ENCODE results near the gene FUT1.

The FUT1 gene

GRCh38 chr19:48741129-48741999, 11.1 kb downstream of the FUT1 start:
- DNase-seq (ENCODE audit: low spot score) = no peak

GRCh38 chr19:48740164-48740972, 12.1 kb downstream of the FUT1 start, which contains the start of gene RASIP1:
Gene RASIP1, minus strand, starts transcription at chr19:48740610. Its CDS starts 328 bp downstream, at chr19:48740282.
- no peak for DNase-seq (ENCODE audit: low spot score)

GRCh38 chr19:48739404-48740163, 12.9 kb downstream of the FUT1 start:
- no peak for DNase-seq (ENCODE audit: low spot score)

GRCh38 chr19:48738557-48739403, 13.7 kb downstream of the FUT1 start:
- DNase-seq (ENCODE audit: low spot score) = peak; percentile 46

DNA sequence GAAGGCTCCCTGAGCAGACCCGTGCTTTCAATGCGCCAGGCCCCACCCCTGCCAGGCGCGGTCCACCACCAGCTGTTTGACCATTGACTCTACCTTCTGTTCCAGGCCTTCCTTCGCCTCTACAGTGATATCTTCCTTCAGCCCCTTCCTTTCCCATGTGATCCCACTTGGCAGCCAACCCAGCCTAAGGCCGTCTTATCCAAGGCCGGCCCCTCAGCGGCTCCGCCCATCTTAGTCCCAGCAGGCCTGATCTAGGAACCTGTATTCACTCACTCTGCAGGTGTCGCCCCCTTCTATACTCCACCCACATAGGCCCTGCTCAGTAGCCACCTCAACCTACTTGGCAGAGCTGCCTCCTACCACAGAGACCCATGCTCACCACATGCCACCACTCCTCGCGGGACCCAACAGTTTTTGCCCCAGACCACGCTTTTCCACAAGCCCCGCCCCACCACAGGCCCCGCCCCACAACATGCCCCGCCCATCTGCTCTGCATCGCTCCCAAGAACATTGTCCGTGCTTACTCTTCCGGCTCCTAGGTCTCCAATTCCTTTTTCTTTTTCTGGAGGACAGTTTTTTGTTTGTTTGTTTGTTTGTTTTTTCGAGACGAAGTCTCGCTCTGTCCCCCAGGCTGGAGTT, 15.0 kb downstream of the FUT1 start:
- no peak for DNase-seq (ENCODE audit: low spot score)

DNA sequence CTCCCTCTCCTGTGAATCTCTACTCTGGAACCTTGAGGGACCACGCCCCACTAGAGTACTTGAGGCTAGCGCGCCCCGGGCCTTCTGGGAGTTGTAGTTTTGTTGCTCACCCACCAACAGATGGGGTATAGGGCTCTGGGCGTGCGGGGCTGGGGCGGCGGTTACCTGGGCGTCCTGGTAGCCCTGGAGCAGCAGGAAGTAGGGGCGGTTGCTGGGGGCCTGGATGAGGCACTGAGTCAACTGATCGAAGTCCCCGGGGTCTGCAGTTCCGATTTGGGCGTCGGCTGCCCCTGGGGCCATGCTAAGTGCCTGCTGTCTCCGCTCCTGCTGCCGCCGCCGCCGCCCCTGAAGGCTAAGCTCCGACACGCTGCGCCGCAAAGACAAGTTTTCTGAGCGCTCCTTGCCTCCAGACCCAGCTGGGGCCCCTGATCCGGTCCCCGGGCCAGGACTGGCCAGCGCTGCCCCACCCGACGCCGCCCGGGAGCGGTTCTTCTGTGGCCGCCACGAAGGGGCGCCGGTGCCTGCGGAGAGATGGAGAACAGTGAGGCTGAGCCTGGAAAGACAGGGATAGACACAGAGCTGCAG, 17.3 kb downstream of the FUT1 start:
- DNase-seq (ENCODE audit: low spot score) = no peak

GRCh38 chr19:48734625-48735024, 17.8 kb downstream of the FUT1 start:
- DNase-seq (ENCODE audit: low spot score) = no peak

DNA sequence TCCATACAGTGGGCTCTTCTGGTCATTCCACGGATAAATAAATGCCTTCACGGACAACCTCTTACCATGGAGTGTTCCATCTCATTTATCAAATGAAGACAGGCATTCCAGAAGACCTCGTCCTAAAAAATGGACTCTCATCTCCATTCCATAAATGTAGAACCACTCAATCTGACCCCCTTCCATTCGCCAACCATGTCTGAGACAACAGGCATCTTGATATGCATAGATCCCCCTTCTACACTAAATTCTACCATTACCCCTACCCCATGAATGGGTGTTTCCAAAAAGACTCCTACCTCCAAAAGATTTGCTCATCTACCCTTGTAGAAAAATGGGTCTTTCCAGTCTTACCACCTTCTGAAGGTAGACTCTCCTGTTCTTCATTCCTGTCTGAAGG, 21.0 kb downstream of the FUT1 start:
- DNase-seq (ENCODE audit: low spot score) = no peak

DNA sequence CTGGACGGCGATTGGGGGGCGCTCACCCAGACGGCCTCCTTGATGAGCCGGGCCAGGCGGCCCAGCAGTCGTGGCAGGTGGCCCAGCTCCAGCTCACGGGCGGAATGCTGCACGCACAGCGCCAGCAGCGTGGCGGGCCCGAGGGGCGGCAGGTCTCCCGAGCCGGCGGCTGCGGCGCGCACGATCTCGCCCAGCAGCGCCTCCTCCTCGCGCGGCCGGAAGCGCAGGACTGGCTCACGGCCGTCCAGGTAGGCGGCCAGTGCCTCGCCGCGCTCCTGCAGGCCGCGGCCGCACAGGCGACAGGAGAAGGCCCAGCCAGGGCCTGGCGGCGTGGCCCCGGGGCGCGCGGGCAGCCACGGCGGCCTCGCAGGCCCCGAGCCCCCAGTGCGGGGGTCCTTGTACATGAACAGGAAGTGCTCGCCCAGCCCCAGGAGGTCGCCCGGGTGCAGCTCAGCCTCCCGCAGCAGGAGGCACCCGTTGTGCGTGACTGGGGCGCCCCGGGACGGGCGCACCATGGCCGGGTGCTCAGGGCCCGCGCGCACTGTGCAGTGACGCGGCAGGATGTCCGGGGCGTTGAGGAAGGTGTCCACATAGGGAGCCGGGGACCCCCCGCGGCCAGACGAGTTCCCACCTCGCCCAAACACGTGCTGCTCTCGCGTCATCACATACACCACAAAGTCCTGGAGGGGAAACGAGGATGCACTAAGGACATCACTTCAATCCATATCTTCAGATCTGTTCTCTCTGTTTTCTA, 23.4 kb downstream of the FUT1 start:
- DNase-seq (ENCODE audit: low spot score) = no peak

- DNase-seq (ENCODE audit: low spot score) = no peak
Observed at GRCh38 chr19:48726556-48726955, 25.9 kb downstream of the FUT1 start.

DNA sequence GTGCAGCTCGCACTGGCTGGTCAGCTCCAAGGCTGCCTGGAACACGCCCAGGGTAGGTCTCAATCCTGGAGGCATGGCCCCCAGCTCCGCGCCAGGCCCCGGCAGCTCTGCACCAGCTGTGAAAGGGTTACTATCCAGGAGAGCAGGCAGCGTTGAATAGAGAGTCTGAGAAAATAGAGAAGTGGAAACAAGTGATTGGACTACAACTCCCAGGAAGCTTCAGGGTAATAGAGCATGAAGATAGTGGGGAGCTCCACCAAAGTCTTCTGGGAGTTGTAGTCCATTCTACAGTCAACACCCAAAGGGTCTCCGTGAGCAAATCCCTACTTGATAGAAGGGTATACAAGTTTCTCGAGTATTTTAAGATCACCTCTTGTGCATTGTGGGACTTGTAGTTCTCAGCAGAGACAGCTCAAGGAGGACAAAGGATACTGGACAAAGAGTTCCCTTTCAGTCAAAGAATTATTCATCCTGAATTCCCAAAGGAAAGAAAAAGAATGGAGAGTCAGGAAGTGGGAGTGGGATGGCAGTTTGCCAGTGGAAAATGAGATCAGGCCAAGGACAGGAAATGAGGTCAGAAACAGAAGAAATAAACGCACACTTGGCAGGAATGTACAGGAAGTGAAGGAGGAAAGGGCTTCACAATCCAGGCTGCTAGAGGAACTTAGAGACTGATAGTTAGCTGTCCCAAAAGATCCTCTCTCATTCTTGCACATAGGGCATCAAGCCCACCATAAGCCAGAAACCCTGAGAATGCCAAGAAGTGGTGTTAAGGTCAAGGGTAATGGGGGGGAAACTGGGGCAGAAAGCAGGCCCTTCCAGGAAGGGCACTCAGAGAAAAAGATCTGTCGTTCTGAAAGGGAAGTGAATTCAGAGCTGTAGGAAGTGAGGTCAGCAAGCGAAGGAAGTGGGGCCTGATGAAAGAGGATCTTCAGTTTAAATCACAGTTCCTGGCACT, 27.4 kb downstream of the FUT1 start:
- peak; percentile 75 for DNase-seq (ENCODE audit: low spot score)

GRCh38 chr19:48722196-48722708, 30.2 kb downstream of the FUT1 start:
- DNase-seq (ENCODE audit: low spot score) = no peak

DNA sequence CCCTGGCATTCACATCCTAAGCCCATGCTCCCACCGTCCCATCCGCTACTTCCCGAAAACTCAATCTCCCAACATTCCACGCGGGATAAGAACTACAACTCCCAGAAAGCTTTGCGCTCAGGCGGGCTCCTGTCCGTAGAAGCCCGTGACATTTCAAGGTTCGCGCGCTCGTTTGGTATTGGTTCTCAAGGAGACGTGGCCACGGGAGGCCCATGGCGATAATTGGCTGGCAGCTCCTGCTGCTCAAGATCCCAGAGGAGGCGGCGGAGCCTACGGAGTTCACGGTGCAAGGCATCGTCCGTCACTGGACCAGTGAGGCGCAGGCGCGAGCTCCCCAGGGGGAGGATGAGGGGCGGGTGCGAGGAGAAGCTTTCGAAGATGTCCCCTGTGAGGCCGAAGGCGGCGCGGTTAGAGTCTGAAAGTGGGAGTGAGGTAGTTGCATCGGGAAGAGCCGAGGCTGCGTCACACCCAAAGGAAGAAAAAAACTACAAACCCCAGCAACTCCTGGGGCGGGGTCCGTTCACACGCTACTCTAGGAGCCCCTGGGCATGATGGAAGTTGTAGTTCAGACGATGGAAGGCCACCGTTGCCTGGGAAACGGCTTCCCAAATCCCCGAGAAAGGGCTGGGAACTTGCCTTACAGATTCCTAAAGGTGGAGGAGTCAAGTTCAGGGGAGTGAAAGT, 31.7 kb downstream of the FUT1 start:
- DNase-seq (ENCODE audit: low spot score) = peak; percentile 100

DNA sequence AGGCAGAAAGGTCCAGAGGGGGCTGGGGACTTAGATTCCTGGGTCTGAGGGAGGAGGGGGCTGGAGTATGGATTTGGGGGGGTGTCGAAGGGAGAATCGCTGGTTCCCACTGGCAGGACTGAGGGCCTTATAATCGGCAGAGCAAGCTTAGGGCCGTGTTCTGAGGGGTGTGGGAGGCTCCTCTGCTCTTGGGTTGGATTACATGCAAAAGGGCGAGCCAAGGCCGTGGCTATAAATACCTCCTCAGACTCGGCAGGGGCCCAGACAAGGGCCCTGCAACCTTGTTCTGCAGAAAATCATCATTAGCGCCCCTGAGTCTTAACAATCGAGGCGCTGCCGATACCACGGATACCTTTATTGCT, 32.2 kb downstream of the FUT1 start:
- DNase-seq (ENCODE audit: low spot score) = no peak

DNA sequence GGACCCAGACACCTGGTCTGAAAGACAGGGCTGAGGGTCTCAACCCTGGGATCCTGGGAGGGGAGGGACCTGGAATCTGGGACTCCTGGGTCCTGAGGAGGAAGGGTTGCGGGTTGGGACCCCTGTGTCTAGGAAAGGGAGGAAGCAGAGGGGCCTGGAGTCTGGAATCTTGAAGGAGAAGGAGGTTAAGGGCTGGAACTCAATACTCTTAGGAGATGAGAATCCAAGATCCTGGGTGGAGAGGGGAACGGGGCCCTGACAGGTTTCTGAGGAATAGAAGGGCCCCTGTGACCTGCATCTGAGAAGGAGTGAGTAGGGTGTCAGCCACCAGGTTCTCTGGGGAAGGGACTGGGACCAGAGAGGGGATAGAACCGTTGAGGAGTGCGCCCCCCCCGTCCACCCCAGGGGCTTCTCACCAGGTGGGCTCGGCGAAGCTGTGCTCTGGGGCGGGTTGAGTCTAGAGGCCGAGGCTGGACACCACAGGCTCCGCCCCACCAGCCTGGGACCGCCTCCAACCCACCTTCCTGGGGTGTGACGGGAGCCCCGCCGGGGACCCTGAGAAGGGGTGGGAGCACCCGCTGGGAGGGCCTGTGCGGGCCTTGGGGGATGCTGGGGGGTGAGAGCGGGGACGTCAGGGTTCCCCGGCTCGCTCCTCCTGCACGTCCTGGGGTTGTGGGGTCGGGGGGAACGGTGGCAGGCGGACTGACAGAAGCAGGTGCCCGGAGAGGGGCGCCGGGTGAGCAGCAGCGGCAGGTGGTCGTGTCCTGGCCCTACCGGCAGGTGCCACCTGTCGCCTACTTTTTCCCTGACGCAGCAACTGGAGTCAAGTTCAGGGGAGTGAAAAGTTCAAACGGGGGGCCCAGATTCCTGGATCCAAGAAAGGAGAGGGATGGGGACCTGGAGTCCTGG, 32.9 kb downstream of the FUT1 start, which contains the start of gene MAMSTR:
TSS of gene MAMSTR (minus strand) at position 463 of the 909 bp plus-strand sequence. CDS start 694 bp downstream, outside the sequence.
- DNase-seq (ENCODE audit: low spot score) = no peak

- DNase-seq (ENCODE audit: low spot score) = no peak
Observed at GRCh38 chr19:48718711-48719231, 33.7 kb downstream of the FUT1 start.
